HG02571 (cell line): Measurements from ENCODE around the gene EFNB1.

Experiments
- ATAC-seq: cut with Tn5 transposase; IDR thresholded peaks from one replicate; pipeline ENCODE4 v1.9.1; 2021; ENCODE audit warnings: mild to moderate bottlenecking, moderate library complexity; ENCODE audit not compliant: unreplicated experiment

EFNB1 gene

DNA sequence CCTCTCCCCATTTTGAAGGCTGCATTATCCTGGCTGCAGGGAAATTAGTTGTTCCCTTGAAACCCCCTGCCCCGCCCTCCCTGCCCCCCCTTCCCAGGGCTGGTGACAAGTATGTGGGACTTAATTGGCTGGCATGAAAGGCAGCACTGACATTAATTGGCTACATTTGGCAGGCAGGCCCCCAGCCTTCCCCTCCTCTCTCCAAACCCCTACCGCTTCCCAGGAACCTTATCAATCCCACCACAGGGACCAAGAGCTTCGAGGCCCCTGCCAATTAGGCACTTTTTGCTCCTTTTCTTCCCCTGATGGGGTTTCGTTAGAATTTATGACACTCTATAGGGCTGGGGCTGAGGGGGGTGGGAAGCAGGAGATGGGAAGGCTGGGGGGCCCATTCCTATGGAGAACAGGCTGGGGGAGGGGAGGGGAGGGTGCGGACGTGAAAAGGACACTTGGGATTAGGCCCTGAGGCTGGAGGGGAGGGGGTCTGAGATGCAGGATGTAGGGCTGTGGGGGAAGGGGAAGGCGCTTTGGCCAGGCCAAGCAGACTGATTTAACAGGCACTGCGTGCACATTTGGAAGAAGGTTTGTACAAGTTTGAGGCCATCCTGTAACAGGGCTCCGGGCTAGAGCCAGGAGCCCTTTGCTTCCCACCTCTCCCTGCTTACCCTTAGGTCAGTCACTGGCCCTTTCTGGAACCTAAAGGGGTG lies 52.2 kb downstream of the EFNB1 start:
- no peak for ATAC-seq

DNA sequence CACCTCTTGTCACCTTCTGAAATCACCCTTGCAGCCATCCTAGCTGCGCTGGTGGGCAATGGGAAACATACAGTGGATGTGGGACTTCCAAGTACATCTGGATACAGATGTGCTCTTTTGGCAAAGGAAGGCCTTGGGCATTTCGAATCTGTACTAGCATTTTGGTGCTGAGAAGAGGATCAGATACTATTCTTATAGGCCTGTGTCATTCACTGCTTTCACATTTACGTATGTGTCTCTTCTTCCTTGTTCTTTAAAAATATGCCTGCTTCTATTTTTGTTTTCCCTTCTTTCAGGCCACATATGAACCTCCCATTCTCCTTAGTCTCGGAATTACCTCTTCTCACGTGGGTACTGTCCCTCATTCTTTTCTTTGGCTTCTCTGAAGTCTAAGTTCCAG lies 53.1 kb downstream of the EFNB1 start:
- ATAC-seq: no peak

DNA sequence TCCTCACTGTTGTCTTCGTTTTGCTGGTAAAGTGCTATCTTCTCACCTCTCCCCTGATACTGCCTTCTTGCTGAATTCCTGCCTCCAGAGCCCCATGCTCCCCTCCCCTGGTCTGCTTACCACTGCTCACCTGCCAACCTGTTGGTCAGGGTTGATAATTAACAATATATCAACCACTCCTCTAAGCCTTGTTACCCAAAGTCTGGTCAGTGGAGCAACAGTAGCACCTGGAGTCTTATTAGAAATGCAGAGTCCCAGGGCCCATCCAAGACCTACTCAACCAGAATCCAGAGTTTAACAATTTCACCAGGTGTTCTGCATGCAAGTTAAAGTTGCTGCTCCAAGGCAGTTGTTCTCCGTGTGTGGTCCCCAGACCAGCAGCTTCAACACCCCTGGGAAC lies 55.0 kb downstream of the EFNB1 start:
- ATAC-seq: no peak

DNA sequence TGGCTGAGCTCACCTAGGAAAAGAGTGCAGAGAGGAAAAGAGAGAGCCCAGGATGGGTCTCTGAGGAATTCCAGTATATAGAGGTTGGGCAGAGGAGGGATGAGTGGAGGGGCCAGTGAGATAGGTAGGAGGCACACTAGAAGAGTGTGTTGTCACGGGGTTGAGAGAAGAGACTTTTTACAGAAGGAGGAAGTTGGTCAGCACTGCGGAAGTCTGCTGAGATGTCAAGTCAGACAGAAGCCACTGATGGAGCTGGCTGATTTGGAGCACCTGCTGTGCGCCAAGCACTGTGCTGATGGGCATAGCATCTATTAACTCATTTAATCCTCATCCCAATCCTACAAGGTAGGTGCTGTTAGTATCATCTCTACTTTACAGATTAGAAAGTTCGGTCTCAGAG lies 60.4 kb downstream of the EFNB1 start:
- no peak for ATAC-seq
